A549 (cell line): ENCODE measurements around the gene MTMR12.
"Not testable (repeated sequence)": the region's sequence is repeated elsewhere in the genome, so short reads cannot be mapped to it uniquely, and the experiment has no call there.

Experiments
- PBX3 ChIP-seq: IDR thresholded peaks from 2 replicates; pipeline ENCODE4 v1.6.1; 2012
- PHF8 ChIP-seq: fragments of 200-600 bp; sonication (generic); IDR thresholded peaks from 2 replicates; pipeline ENCODE4 v1.6.1; 2016; ENCODE audit warnings: low read depth, mild to moderate bottlenecking, antibody characterized with exemption, moderate library complexity, borderline replicate concordance
- POLR2A ChIP-seq: IDR thresholded peaks from 2 replicates; pipeline ENCODE4 v1.6.1; 2012; ENCODE audit warnings: mild to moderate bottlenecking, low read length
- RFX5 ChIP-seq: fragments of 450-650 bp; IDR thresholded peaks from 2 replicates; pipeline ENCODE4 v1.7.1; 2014; ENCODE audit warnings: antibody characterized with exemption, mild to moderate bottlenecking, moderate library complexity
- TF ChIP-seq, protein P1 (sequence below): fragments of >200 bp; sonication (Bioruptor Twin); formaldehyde crosslinking; IDR thresholded peaks from 3 replicates; pipeline ENCODE4 v1.5.1; 2016

GRCh38 chr5:32214344-32214743 is 98.4 kb downstream of the MTMR12 start:
- TF ChIP-seq, protein P1, sequence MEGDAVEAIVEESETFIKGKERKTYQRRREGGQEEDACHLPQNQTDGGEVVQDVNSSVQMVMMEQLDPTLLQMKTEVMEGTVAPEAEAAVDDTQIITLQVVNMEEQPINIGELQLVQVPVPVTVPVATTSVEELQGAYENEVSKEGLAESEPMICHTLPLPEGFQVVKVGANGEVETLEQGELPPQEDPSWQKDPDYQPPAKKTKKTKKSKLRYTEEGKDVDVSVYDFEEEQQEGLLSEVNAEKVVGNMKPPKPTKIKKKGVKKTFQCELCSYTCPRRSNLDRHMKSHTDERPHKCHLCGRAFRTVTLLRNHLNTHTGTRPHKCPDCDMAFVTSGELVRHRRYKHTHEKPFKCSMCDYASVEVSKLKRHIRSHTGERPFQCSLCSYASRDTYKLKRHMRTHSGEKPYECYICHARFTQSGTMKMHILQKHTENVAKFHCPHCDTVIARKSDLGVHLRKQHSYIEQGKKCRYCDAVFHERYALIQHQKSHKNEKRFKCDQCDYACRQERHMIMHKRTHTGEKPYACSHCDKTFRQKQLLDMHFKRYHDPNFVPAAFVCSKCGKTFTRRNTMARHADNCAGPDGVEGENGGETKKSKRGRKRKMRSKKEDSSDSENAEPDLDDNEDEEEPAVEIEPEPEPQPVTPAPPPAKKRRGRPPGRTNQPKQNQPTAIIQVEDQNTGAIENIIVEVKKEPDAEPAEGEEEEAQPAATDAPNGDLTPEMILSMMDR, result not testable (repeated sequence)
- TF ChIP-seq RFX5, PHF8, POLR2A, PBX3: not testable (repeated sequence)
